Measurements from ENCODE around the gene NT5DC3.
"Not testable (repeated sequence)": the region's sequence is repeated elsewhere in the genome, so short reads cannot be mapped to it uniquely, and the experiment has no call there.

Gene NT5DC3

DNA sequence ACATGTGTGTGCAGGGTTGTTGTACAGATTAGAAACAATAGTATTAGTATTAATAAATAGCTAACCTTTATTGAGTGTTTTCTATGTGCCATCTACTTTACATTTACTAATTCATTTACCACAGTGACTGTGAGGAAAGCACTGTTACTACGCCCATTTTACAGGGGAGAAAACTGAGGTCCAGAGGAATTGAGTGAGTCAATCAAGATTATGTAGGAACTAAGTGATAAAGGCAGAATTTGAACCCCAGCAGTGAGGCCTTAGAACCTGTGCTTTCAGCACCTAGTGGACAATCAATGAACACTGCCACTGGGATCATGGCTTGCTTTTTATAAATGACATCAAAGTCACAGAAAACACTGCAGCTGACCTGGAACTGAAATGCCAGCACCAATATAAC, 28.2 kb downstream of the NT5DC3 start:
- no peak overlapping the region for H3K27ac ChIP-seq
- no peak for DNase-seq (ENCODE audit: low read depth, low spot score)

DNA sequence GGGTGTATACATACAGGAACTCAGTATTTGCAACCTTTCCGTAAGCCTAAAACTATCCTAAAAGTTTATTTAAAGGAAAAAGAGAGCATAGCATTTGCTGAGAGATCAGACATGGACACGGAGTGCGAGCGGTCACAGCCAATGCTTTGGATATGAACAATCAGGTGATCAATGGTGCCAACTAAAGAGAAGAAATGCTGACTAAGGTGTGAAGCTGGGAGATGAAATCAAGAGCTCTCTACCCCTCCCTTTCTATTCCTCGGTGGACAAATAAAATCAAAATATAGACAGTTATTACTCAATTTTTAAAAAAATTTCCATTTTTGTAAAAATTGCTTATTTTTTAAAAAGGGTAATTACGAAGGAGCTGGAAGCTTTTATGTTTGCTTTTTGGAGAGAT, 29.2 kb downstream of the NT5DC3 start:
- no peak overlapping the region for H3K27ac ChIP-seq
- no peak for DNase-seq (ENCODE audit: low read depth, low spot score)

DNA sequence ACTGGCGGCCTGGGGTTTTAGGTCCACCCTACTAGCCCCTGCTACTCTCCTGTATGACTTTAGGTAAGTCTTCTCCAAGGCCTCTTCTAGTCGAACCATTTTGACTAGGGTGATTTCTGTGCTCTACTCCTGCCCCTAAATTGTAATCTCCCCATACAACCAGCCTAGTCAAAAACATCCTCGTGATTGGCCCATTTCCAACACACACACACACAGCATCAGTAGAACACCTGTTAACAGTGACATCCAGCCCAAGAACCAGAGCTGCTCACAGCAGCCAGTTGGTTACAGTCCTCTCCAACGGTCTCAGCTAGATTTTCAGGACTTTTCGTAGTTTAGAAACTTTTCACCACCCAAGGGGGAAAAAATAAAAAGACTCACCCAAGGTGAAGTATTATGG, 30.9 kb downstream of the NT5DC3 start:
- no peak overlapping the region for H3K27ac ChIP-seq
- no peak for DNase-seq (ENCODE audit: low read depth, low spot score)

DNA sequence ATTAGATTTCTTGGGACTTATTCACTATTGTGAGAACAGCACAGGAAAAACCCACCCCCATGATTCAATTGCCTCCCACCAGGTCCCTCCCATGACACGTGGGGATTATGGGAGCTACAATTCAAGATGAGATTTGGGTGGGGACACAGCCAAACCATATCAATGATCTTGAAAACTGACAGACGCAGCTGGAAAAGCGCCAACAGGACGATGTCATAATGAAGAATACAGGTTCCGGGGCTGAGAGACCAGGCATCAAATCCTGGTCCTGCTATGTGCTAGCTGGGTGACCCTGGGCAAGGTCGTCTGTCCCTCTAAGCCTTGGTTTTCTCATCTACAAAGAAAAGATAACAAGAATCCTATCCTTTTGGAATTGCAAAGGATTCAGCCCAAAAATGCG, 31.4 kb downstream of the NT5DC3 start:
- DNase-seq (ENCODE audit: low read depth, low spot score); H3K27ac ChIP-seq: not testable (repeated sequence)

DNA sequence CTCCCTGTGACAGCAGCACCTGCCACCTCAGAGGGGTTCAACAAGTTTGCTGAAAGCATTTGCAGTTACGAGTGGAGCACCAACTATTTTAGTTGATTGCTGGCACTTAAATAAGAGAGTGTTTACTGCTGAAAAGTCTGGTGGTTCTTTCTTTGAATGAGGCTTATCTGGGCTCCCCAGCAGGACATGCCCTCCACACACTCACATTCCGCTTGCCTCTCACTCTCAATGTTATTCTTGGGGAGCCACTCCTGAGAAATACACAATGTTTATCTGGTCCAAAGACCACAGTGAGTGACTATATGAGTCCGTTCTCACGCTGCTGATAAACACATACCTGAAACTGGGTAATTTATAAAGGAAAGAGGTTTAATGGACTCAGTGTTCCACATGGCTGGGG, 31.9 kb downstream of the NT5DC3 start:
- H3K27ac ChIP-seq = no peak overlapping the region
- no peak for DNase-seq (ENCODE audit: low read depth, low spot score)

DNA sequence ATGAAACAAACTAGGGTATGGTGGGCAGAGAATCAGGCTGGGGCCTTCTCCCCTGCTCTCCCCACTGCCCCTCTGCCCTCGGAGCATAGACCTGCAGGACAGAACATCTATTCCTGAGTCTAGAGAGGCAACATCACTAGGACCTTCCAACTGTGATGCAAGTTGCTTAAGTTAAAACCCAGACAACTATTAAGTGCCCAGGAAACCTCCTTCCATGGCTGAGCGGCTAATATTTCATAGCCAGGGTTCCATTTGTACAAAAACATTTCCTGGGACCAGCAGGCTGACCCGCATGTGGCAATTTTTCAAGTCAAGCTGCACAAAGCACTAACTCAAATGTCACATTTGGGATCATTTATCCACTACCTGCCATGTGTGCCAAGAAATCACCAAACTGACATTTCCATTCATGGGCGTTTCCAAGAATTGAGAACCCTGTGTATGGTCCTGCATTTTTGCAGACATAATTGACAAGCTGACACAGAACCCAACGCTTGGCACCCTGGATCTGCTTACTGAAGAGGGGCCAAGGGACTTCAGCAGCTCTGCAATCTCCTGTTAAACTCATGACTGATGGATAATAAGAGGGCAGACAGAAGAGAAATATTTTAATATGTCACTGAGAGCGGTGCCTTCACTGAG, 32.7 kb downstream of the NT5DC3 start:
- H3K27ac ChIP-seq = no peak overlapping the region
- no peak for DNase-seq (ENCODE audit: low read depth, low spot score)

DNA sequence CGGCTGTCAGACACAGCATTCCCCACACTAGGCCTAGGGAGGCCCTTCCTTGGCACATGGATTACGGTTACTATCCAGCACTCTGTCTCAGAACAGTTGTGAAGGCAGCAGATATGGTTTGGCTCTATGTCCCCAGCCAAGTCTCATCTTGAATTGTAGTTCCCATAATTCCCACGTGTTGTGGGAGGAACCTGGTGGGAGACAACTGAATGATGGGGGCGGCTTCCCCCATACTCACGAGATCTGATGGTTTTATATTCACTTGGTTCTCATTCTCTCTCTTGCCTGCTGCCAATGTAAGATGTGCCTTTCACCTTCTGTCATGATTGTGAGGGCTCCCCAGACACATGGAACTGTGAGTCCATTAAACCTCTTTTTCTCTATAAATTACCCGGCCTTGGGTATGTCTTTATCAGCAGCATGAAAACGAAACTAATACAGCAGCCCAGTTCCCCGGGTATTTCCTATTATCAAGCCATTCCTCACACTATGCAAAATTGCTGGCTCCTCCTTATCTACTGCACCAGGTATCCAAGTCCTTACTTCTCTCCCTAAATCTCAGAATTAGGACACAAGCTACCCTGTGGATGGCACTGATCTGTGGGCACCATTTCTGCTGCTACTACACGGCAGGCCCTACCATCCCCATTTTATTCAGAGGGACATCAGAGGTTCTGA, 33.3 kb downstream of the NT5DC3 start:
- no peak for DNase-seq (ENCODE audit: low read depth, low spot score)
- H3K27ac ChIP-seq = no peak overlapping the region

DNA sequence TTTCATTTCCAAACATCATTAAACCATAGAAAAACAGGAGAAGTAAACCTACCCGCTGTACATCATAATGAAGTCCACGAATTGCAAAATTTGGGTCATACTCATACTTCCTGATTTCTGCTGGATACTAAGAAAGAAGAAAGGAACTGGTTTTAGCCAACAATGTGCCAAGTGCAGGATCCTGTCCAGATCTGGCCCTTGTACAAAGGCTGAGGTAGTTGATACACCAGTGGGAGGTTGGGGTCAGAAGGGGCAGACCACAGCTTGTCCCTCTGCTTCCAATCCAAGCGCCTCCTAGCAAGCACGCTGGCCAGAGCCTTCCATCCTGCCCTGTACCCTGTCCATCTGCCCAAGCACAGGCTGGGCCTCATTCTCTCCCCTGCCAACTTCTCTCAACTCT, 34.2 kb downstream of the NT5DC3 start:
- peak overlapping the region; percentile 85 for H3K27ac ChIP-seq
- DNase-seq (ENCODE audit: low read depth, low spot score) = no peak

DNA sequence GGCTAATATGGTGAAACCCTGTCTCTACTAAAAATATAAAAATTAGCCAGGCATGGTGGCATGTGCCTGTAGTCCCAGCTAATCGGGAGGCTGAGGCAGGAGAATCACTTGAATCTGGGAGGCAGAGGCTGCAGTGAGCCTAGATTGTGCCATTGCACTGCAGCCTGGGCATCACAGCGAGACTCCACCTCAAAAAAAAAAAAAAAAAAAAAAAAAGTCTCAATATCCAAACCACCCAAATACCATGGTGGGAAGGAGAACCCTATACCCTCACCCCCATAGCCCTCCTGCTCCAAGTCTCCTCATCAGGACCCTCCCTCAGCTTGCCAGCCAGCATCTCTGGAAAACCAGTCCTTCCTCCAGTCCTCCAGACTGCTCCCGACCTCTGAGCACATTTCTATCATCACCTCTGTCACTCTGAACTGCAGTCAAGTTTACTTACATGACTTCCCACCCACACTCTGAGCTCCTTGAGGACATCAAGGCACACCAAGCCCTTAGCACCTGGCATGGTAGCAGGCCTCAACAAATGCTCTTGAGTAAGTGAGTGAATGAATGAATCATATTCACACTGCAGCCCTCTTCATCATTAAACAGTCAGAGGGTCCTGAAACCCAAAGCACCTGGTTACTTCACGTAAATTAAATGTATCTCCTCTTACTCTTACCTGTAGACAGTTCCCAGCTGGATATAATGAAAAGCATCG, 35.2 kb downstream of the NT5DC3 start:
- H3K27ac ChIP-seq = peak overlapping the region; percentile 85
- no peak for DNase-seq (ENCODE audit: low read depth, low spot score)

DNA sequence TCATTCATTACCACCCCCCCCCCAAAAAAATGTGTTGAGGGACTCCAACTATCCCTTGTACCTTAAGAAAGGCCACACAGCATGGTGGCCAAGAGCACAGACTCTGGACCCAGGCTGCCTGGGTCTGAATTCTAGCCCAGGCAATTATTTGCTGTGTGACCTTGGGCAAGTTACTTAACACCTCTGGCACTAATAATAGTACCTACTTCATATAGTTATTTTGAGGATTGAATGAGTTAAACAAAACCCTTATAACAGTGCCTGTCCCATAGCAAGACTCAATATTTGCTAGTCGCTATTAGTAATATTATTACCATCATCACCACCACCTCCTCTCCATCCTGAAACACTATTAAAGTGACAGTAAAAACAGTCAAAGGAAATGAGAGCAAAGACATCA, 37.2 kb downstream of the NT5DC3 start:
- no peak for DNase-seq (ENCODE audit: low read depth, low spot score)
- peak overlapping the region; percentile 85 for H3K27ac ChIP-seq

DNA sequence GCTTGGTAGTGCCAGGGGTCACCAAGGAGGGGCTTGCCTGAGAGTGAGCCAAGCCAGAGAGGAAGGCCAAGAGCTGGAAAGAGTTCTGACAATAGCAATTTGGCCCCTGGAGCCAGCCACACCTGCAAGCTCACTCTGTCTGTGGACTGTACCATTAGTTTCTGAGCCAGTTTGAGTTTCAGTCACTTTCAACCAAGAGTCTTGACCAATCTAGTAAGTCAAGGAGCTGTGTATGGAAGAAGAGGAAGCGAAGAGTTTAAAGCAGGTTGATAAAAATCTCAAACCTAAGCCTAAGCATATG, 38.5 kb downstream of the NT5DC3 start:
- peak overlapping the region; percentile 85 for H3K27ac ChIP-seq

DNA sequence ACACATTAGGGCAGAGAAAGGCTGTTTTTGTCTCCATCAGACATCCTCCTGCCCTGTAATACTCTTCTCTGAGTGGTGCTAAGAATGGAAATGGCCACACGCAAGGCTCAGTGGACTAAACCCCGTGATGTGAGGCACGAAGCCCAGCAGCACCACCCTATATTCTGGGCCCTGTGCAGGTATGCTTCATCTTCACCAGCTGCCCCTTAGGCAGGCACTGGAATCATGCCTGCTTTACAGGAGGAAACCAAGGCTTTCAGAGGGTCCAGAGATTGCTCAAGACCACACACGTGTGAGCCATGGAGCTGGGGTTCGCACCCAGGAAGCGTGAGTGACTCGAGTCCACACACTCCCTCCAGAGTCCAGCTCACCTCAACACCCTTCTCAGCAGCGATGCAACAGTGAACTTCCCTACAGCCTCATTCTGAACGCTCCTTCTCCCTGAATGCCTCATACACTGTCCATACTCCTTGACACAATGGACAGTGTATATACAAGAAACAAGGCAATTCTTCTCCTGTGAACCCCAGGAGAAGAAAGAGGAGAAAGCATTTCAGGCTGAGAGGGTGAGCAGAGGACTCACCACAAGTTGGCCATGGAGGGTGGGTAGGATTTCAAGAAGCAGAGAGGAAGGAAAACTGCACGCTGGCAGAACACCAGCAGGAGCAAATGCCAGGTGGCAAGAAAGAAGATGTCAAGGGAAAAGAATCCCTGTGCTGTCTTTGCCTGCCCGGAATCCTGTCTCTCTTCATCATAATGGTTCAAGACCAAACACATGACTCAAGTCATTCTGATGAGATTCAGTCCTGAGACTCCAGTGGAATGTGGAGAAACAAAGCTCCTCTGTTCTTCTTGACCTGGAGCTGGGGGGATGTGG, 39.1 kb downstream of the NT5DC3 start:
- DNase-seq (ENCODE audit: low read depth, low spot score) = peak; percentile 94
- H3K27ac ChIP-seq = peak overlapping the region; percentile 85

More for the DNA sequence above, 38.5 kb downstream of the NT5DC3 start:
- DNase-seq (ENCODE audit: low read depth, low spot score) = no peak

DNA sequence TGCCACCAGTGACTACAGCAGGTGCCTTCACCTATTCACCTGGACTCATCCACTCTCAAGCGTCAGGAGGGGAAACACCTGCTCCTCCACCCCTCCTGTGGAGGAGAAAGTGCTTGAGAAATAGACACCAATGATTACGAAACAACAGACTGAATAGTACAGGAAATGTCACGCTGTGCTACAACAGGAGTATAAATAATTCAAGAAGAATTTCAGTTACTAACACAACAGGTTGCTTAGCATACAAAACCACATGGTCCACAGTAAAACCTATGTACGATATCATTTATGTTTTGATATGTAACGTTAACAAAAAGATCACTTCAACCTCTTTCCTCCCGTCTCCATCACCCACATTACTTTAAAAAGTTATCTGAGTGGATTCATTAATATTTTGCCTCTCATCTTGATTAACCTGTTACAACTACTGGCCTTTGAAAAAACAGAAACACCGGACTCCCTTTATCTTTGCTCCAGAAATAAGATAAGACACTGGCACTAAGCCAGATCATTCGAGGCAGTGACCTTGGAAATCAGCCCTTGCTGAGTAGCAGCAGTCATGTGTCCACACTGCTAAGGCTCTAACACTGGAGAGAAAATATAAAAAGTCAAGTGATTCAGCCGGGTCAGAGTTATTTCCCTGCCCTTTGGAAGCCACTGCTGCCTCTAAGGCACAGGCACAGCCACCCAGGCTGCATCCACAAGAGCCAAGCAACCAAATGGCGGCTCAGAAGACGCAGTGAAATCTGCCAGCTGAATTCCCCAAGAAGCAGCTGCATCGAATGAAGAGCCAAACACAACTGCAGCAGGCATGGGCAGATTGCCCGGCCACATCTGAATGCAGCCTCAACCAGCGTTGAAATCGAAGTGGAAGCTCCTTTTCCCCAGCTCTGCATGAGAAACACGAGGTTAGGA, 40.9 kb downstream of the NT5DC3 start:
- H3K27ac ChIP-seq = peak overlapping the region; percentile 85
- DNase-seq (ENCODE audit: low read depth, low spot score) = peak; percentile 84

DNA sequence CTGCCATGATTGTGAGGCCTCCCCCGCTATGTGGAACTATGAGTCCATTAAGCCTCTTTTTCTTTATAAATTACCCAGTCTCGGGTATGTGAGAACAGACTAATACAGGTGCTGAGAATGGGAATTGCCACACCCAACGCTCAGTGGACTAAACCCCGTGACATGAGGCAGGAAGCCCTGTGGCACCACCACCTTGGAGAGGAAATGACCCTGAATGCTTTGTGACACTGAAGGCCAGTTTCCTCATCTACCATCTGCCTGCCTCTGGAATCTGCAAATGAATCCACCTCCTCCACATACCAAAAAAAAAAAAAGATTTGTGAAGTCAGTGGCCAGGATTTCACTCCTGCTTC, 41.6 kb downstream of the NT5DC3 start:
- no peak for DNase-seq (ENCODE audit: low read depth, low spot score)
- H3K27ac ChIP-seq = peak overlapping the region; percentile 85

DNA sequence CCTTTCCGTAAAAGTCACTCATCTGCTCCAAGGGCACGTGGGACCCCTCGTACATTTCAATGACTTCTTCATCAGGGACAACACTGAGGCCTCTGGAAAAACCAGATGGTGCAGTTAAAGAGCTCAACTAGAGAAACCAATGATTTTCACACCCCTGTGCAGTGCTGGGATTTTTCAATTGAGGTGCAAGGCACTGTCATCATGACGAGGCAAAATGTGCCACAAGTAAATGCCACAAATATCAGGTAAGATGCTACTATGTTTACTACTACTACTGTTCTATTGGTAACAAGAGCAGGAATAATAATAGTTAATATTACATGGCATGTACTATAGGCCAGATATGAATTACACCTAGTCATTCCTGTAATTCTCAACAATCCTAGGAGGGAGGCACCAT, 42.4 kb downstream of the NT5DC3 start:
- H3K27ac ChIP-seq = no peak overlapping the region

DNA sequence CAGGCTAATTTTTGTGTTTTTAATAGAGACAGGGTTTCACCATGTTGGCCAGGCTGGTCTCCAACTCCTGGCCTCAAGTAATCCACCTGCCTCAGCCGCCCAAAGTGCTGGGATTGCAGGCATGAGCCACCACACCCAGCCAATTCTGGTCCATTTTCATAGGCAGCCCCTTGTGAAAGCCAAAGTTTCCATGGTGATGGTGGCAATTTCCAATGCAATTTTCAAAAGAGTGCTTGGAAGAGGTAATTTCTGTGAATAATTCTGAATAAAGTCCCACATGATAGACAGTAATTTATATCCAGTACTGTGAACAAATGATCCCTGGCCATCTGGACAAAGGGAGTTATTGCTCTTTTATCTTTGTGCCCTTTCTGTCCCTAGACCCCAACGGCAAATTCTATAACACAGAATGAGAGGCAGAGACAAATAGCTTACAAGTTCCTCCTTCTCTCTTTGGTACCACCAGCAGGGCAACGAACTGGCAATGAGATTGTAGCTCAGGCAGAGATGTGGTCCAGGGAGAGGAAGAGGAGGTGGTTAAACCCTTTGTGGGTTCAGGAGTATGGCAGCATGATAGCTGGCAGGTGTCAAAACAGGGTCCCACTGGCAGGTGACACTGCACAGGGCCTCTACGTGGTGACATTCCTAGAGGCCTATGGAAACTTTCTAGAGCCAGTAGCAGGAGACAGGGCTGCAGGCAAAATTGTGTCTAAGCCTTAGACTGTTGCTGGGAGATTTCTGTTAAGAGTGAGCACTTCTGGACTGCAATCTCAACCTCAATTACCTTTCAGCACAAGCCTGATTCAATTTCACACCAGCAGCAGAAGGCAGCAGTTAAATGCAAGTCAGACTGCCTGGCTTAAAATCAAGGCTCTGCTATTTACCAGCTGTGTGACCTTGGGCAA, 46.5 kb downstream of the NT5DC3 start:
- H3K27ac ChIP-seq = no peak overlapping the region

More for the DNA sequence above, 42.4 kb downstream of the NT5DC3 start:
- no peak for DNase-seq (ENCODE audit: low read depth, low spot score)

DNA sequence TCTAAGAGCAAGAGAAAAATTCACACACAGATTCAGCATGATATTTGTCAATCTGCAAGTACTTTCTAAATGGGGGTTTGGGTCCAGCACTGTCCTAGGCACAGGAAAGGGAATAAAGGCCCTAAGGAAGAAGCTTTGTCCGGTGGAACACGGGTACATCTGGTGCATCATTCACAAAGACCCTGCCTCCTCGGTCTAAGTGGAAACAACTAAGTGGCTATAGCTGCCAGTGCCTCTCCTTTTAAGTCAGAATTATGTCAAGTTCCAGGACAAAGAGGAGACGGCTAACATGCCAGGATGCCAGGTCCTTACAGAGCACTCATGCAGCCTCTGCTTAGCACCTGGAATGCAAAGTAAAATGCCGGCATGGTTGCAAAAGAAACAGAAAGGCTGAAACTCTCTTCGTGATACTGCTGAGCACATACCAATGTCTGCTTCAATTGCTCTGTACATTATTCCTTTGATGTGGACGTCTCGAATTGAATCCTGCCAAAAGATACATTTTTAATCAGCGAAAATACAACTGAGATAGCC, 47.5 kb downstream of the NT5DC3 start:
- no peak for DNase-seq (ENCODE audit: low read depth, low spot score)
- H3K27ac ChIP-seq = no peak overlapping the region

More for the DNA sequence above, 46.5 kb downstream of the NT5DC3 start:
- no peak for DNase-seq (ENCODE audit: low read depth, low spot score)

DNA sequence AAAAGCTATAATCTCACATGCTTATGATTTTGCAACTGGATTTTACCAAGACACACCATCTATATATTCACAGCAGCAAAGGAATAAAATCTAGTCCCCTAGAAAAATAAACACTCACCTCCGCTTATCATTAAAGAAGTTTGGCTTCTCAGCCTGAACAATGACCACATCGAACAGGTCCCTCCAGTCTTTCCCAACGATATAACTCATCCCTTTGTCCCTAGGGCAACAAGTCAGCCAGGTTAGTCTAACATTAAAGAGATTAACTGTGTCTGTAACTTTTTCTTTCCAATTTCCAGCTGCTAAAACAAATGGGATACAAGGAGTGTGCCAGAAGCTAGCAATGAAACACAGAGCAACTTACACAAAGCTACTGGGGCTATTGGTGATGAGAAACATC, 48.0 kb downstream of the NT5DC3 start:
- no peak overlapping the region for H3K27ac ChIP-seq
- no peak for DNase-seq (ENCODE audit: low read depth, low spot score)

Measured in epithelial cell of prostate (primary cell).